Muscle layer of colon (tissue), 2 donors: ENCODE measurements around the gene SUFU.

Experiments used
- H3K27ac ChIP-seq: one replicate; pipeline ENCODE4 v1.7.0; 2013; ENCODE audit warnings: low read depth, mild to moderate bottlenecking, low read length, moderate library complexity
- H3K27me3 ChIP-seq, 2 donors: one replicate each; pipeline ENCODE4 v1.7.0; 2013; ENCODE audit warnings: low read length in 2 of 2, mild to moderate bottlenecking in 2 of 2; ENCODE audit not compliant: insufficient read depth in 2 of 2, control insufficient read depth in 1 of 2
- H3K36me3 ChIP-seq: one replicate; pipeline ENCODE4 v1.7.0; 2013; ENCODE audit warnings: mild to moderate bottlenecking, low read length; ENCODE audit not compliant: insufficient read depth
- H3K4me1 ChIP-seq: one replicate; pipeline ENCODE4 v1.7.0; 2013; ENCODE audit warnings: mild to moderate bottlenecking, low read length; ENCODE audit not compliant: insufficient read depth
- H3K4me3 ChIP-seq, 2 donors: one replicate each; pipeline ENCODE4 v1.7.0; 2013; ENCODE audit warnings: low read length in 2 of 2, low read depth in 1 of 2, mild to moderate bottlenecking in 1 of 2, moderate library complexity in 1 of 2
- H3K9ac ChIP-seq: one replicate; pipeline ENCODE4 v1.7.0; 2013; ENCODE audit warnings: low read length
- H3K9me3 ChIP-seq: one replicate; pipeline ENCODE4 v1.7.0; 2013; ENCODE audit warnings: mild to moderate bottlenecking, low read length
- donor health status: abdominal sarcoma.
- donor health status: Adenocarcinoma of cecum.

The SUFU gene

GRCh38 chr10:102646610-102647442 is 143.1 kb downstream of the SUFU start:
- peaks cover 27% of the 10 kb centered on the region for H3K36me3 ChIP-seq
- H3K9ac ChIP-seq: peak overlapping the region; percentile 94
- no peaks in the 10 kb centered on the region for H3K27me3 ChIP-seq
- H3K4me3 ChIP-seq: peak overlapping the region; percentile 53 to 99
- H3K4me1 ChIP-seq: peaks cover 56% of the 10 kb centered on the region
- no peaks in the 10 kb centered on the region for H3K9me3 ChIP-seq
- peak overlapping the region; percentile 96 for H3K27ac ChIP-seq

GRCh38 chr10:102647443-102648268 is 143.9 kb downstream of the SUFU start:
- Histone ChIP-seq H3K4me3 (peak overlapping the region; percentile 53 to 99), H3K27me3 (no peaks in the 10 kb centered on the region), H3K4me1 (peaks cover 63% of the 10 kb centered on the region), H3K27ac (peak overlapping the region; percentile 96), H3K36me3 (peaks cover 28% of the 10 kb centered on the region), H3K9me3 (no peaks in the 10 kb centered on the region), H3K9ac (peak overlapping the region; percentile 49)

GRCh38 chr10:102648269-102648888 is 144.6 kb downstream of the SUFU start:
- Histone ChIP-seq H3K27ac (peak overlapping the region; percentile 74), H3K4me1 (peaks cover 63% of the 10 kb centered on the region), H3K4me3 (peak overlapping the region; percentile 0 to 99), H3K9me3 (no peaks in the 10 kb centered on the region), H3K36me3 (peaks cover 35% of the 10 kb centered on the region), H3K27me3 (no peaks in the 10 kb centered on the region), H3K9ac (peak overlapping the region; percentile 49)

- Histone ChIP-seq H3K27ac (peak overlapping the region; percentile 74), H3K36me3 (peaks cover 43% of the 10 kb centered on the region), H3K4me1 (peaks cover 63% of the 10 kb centered on the region), H3K9me3 (no peaks in the 10 kb centered on the region), H3K9ac (peak overlapping the region; percentile 28), H3K4me3 (peak overlapping the region in 1 of 2 donors; percentile 99), H3K27me3 (no peaks in the 10 kb centered on the region)
Observed at GRCh38 chr10:102648889-102649796, 145.4 kb downstream of the SUFU start.

- H3K36me3 ChIP-seq: peaks cover 49% of the 10 kb centered on the region
- H3K4me3 ChIP-seq: peak overlapping the region in 1 of 2 donors; percentile 99
- H3K27ac ChIP-seq: peak overlapping the region; percentile 74
- peaks cover 63% of the 10 kb centered on the region for H3K4me1 ChIP-seq
- H3K9ac ChIP-seq: peak overlapping the region; percentile 28
- H3K27me3 ChIP-seq: no peaks in the 10 kb centered on the region
- no peaks in the 10 kb centered on the region for H3K9me3 ChIP-seq
Observed at GRCh38 chr10:102649797-102650654, 146.3 kb downstream of the SUFU start.

- no peaks in the 10 kb centered on the region for H3K9me3 ChIP-seq
- H3K4me1 ChIP-seq: peaks cover 63% of the 10 kb centered on the region
- no peaks in the 10 kb centered on the region for H3K27me3 ChIP-seq
- no peak overlapping the region for H3K4me3 ChIP-seq
- peak overlapping the region; percentile 27 for H3K27ac ChIP-seq
- H3K9ac ChIP-seq: no peak overlapping the region
- peaks cover 57% of the 10 kb centered on the region for H3K36me3 ChIP-seq
Observed at GRCh38 chr10:102650655-102651454, 147.1 kb downstream of the SUFU start.

GRCh38 chr10:102651455-102652169 is 147.8 kb downstream of the SUFU start:
- no peak overlapping the region for H3K27ac ChIP-seq
- peaks cover 57% of the 10 kb centered on the region for H3K4me1 ChIP-seq
- peaks cover 65% of the 10 kb centered on the region for H3K36me3 ChIP-seq
- H3K4me3 ChIP-seq: no peak overlapping the region
- no peaks in the 10 kb centered on the region for H3K9me3 ChIP-seq
- H3K27me3 ChIP-seq: no peaks in the 10 kb centered on the region
- H3K9ac ChIP-seq: no peak overlapping the region

GRCh38 chr10:102652170-102652916 is 148.6 kb downstream of the SUFU start:
- Histone ChIP-seq H3K9me3 (no peaks in the 10 kb centered on the region), H3K9ac (no peak overlapping the region), H3K27ac (no peak overlapping the region), H3K27me3 (no peaks in the 10 kb centered on the region), H3K4me3 (no peak overlapping the region), H3K4me1 (peaks cover 50% of the 10 kb centered on the region), H3K36me3 (peaks cover 71% of the 10 kb centered on the region)

- no peaks in the 10 kb centered on the region for H3K9me3 ChIP-seq
- H3K9ac ChIP-seq: no peak overlapping the region
- peaks cover 43% of the 10 kb centered on the region for H3K4me1 ChIP-seq
- H3K27me3 ChIP-seq: no peaks in the 10 kb centered on the region
- H3K36me3 ChIP-seq: peaks cover 65% of the 10 kb centered on the region
- no peak overlapping the region for H3K4me3 ChIP-seq
- no peak overlapping the region for H3K27ac ChIP-seq
Observed at GRCh38 chr10:102653060-102653459, 149.3 kb downstream of the SUFU start.
